Psoas muscle (tissue), 8 donors: ENCODE results near the gene RARRES2. TPM values are rescaled to one million over a fixed set of nuclear protein-coding genes. Genes with fewer than 3 reads are reported as not detected.

ENCODE experiments used
- ATAC-seq, 4 donors: fragments of 200-7000 bp; cut with Tn5 transposase; one replicate each; pipeline ENCODE4 v1.9.1; 2020; ENCODE audit warnings: moderate library complexity in 3 of 4, mild to moderate bottlenecking in 2 of 4
- DNase-seq, 2 donors: peaks; one replicate each; pipeline ENCODE4 v3.0.0-alpha.2; 2020
- H3K27ac ChIP-seq: fragments of 200-600 bp; one replicate; pipeline ENCODE4 v1.8.0; 2022
- H3K27me3 ChIP-seq, 3 donors: fragments of 200-600 bp in 1 of 3; one replicate each; pipeline versions ENCODE4 v1.6.1 to v1.8.0; 2013 to 2022; ENCODE audit warnings: low read length in 2 of 3, mild to moderate bottlenecking in 2 of 3, moderate library complexity in 1 of 3; ENCODE audit not compliant: insufficient read depth in 3 of 3
- H3K36me3 ChIP-seq, 2 donors: fragments of 200-600 bp in 1 of 2; one replicate each; pipeline versions ENCODE4 v1.6.1 to v1.8.0; 2013 to 2022; ENCODE audit warnings: low read depth in 1 of 2, mild to moderate bottlenecking in 1 of 2, moderate library complexity in 1 of 2; ENCODE audit not compliant: insufficient read depth in 1 of 2
- H3K4me1 ChIP-seq: fragments of 200-600 bp; one replicate; pipeline ENCODE4 v1.8.0; 2022
- H3K4me3 ChIP-seq: fragments of 200-600 bp; one replicate; pipeline ENCODE4 v1.8.0; 2022; ENCODE audit warnings: mild to moderate bottlenecking
- H3K9me3 ChIP-seq: fragments of 200-600 bp; one replicate; pipeline ENCODE4 v1.8.0; 2022
- CTCF ChIP-seq: fragments of 200-600 bp; IDR thresholded peaks from one replicate; pipeline ENCODE4 v1.8.0; 2022; ENCODE audit warnings: antibody characterized with exemption
- WGBS, 3 donors: extraction: QIAGEN DNeasy Blood & Tissue Kit; methylation state at CpG; one replicate each; pipeline versions ENCODE4 v1.1.6 to v1.1.7; 2013; 5-methylcytosine and 5-hydroxymethylcytosine counted together
- intact Hi-C, 2 donors: fragments of 100-400 bp; cut with DNase I; formaldehyde crosslinking; loops; one replicate each; pipeline versions ENCODE4 v1.11.0 to v1.14.2; 2022
- polyA plus RNA-seq, 3 donors: library from polyadenylated mRNA; stranded (reverse); fragments of 200-250 nt; gene quantifications; one replicate each; pipeline ENCODE4 v1.2.3, GENCODE V29; 2013
- total RNA-seq, 4 donors: library from RNA; stranded (reverse); fragmentation: NEBNext Ultra II Directional in 2 of 4; extraction: Animal tissue kit (Norgen Biotek cat#: 25700) in 2 of 4; gene quantifications; one replicate each; pipeline versions ENCODE4 v1.2.1 to v1.2.4, GENCODE V29; 2021 to 2023
- donor health status: healthy with polysubstance abuse.
- donor health status: DM: no; HTN: no; CAD: no; lungs with moderate emphysema.
- donor health status: Bipolar disorder and iron deficiency.
- donor health status: healthy.
- donor health status: DM: yes; HTN: yes; CAD: no.
- donor health status: DM: no; HTN: no; CAD: no.
- donor health status: DM: no; HTN: no; CAD: no.
- donor health status: DM: yes; HTN: yes; CAD: no.

Gene RARRES2
- total and polyA plus RNA-seq, 7 donors = 4.1 to 17.9 (median 7.3) TPM

- ATAC-seq (no peak), DNase-seq (no peak)
- Histone ChIP-seq H3K4me1 (peaks cover 26% of the 10 kb centered on the region), H3K9me3 (no peaks in the 10 kb centered on the region), H3K27ac (no peak overlapping the region), H3K27me3 (no peaks in the 10 kb centered on the region), H3K36me3 (no peaks in the 10 kb centered on the region), H3K4me3 (no peak overlapping the region)
- no peak for TF ChIP-seq CTCF
- WGBS, 3 donors = 82 to 88% (median 82%) methylated on average over 5 of the region's 5 CpGs
- intact Hi-C loops = loop anchor here in 1 of 2 donors (5.0 kb wide), 1 partner anchor 37 kb away; no protein-coding TSS in a partner anchor
These were observed 19.1 kb upstream of the RARRES2 start for GRCh38 chr7:150360363-150361058.

- no peak for TF ChIP-seq CTCF
- DNase-seq (no peak), ATAC-seq (no peak)
- intact Hi-C loops = loop anchor here (2.0 to 5.0 kb wide), 2 partner anchors 29 to 38 kb away; no protein-coding TSS in a partner anchor
- Histone ChIP-seq H3K36me3 (no peaks in the 10 kb centered on the region), H3K4me3 (no peak overlapping the region), H3K27me3 (no peaks in the 10 kb centered on the region), H3K27ac (no peak overlapping the region), H3K4me1 (peaks cover 26% of the 10 kb centered on the region), H3K9me3 (no peaks in the 10 kb centered on the region)
- 97 to 98% (median 98%) methylated on average over 2 of the region's 2 CpGs for WGBS, 3 donors
These were observed 18.4 kb upstream of the RARRES2 start for GRCh38 chr7:150359622-150360362.

- H3K36me3 ChIP-seq = no peaks in the 10 kb centered on the region
- WGBS, 3 donors = 93 to 94% (median 93%) methylated on average over 4 of the region's 4 CpGs
- intact Hi-C loops = loop anchor here in 1 of 2 donors (2.0 kb wide), 1 partner anchor 30 kb away; no protein-coding TSS in a partner anchor
- DNase-seq = no peak
- no peak overlapping the region for H3K4me3 ChIP-seq
- no peak for TF ChIP-seq CTCF
- H3K27ac ChIP-seq = no peak overlapping the region
- peaks cover 19% of the 10 kb centered on the region for H3K4me1 ChIP-seq
- ATAC-seq = no peak
- H3K27me3 ChIP-seq = no peaks in the 10 kb centered on the region
- H3K9me3 ChIP-seq = no peaks in the 10 kb centered on the region
These were observed 17.7 kb upstream of the RARRES2 start for GRCh38 chr7:150358988-150359621.

- H3K4me3 ChIP-seq = no peak overlapping the region
- H3K27me3 ChIP-seq = no peaks in the 10 kb centered on the region
- intact Hi-C loops = loop anchor here in 1 of 2 donors (2.0 kb wide), 1 partner anchor 30 kb away; no protein-coding TSS in a partner anchor
- H3K27ac ChIP-seq = no peak overlapping the region
- DNase-seq (no peak), ATAC-seq (no peak)
- H3K36me3 ChIP-seq = no peaks in the 10 kb centered on the region
- no peak for TF ChIP-seq CTCF
- WGBS, 3 donors = 93 to 98% (median 96%) methylated on average over 4 of the region's 4 CpGs
- peaks cover 18% of the 10 kb centered on the region for H3K4me1 ChIP-seq
- H3K9me3 ChIP-seq = no peaks in the 10 kb centered on the region
These were observed 17.0 kb upstream of the RARRES2 start for GRCh38 chr7:150358433-150358832.
